HEK293 (cell line): ENCODE results near the gene ANKRD11.
A peak's percentile ranks its signal among the peaks of the same experiment; 100 is the strongest.

Experiments
- CTCF ChIP-seq: fragments of 450-650 bp; formaldehyde crosslinking; IDR thresholded peaks from 2 replicates; pipeline ENCODE4 v1.5.1; 2016; ENCODE audit warnings: missing biosample characterization, missing genetic modification characterization
- GFI1B ChIP-seq: fragments of 450-650 bp; formaldehyde crosslinking; IDR thresholded peaks from 2 replicates; pipeline ENCODE4 v1.5.1; 2016; ENCODE audit warnings: missing biosample characterization, missing genetic modification characterization
- INSM2 ChIP-seq: fragments of 450-650 bp; formaldehyde crosslinking; IDR thresholded peaks from 2 replicates; pipeline ENCODE4 v1.5.1; 2016; ENCODE audit warnings: missing biosample characterization, missing genetic modification characterization
- KLF16 ChIP-seq: fragments of 450-650 bp; formaldehyde crosslinking; IDR thresholded peaks from 2 replicates; pipeline ENCODE4 v1.5.1; 2017; ENCODE audit warnings: missing biosample characterization, missing genetic modification characterization
- KLF9 ChIP-seq: fragments of 450-650 bp; formaldehyde crosslinking; IDR thresholded peaks from 2 replicates; pipeline ENCODE4 v1.5.1; 2016; ENCODE audit warnings: missing biosample characterization, missing genetic modification characterization, low read depth
- RBAK ChIP-seq: fragments of 450-650 bp; formaldehyde crosslinking; IDR thresholded peaks from 2 replicates; pipeline ENCODE4 v1.5.1; 2016; ENCODE audit warnings: missing biosample characterization, missing genetic modification characterization
- SALL2 ChIP-seq: fragments of 450-650 bp; formaldehyde crosslinking; IDR thresholded peaks from 2 replicates; pipeline ENCODE4 v1.5.0; 2017; ENCODE audit warnings: missing biosample characterization, mild to moderate bottlenecking, missing genetic modification characterization, borderline replicate concordance
- TSHZ1 ChIP-seq: fragments of 450-650 bp; formaldehyde crosslinking; IDR thresholded peaks from 2 replicates; pipeline ENCODE4 v1.5.1; 2016; ENCODE audit warnings: missing biosample characterization, missing genetic modification characterization, borderline replicate concordance
- ZBTB17 ChIP-seq: fragments of 450-650 bp; formaldehyde crosslinking; IDR thresholded peaks from 2 replicates; pipeline ENCODE4 v1.5.1; 2016; ENCODE audit warnings: missing biosample characterization, missing genetic modification characterization
- ZBTB20 ChIP-seq: fragments of 450-650 bp; formaldehyde crosslinking; IDR thresholded peaks from 2 replicates; pipeline ENCODE4 v1.5.1; 2016; ENCODE audit warnings: missing biosample characterization, missing genetic modification characterization
- ZIC2 ChIP-seq: fragments of 450-650 bp; formaldehyde crosslinking; IDR thresholded peaks from 2 replicates; pipeline ENCODE4 v1.5.1; 2016; ENCODE audit warnings: missing biosample characterization, missing genetic modification characterization
- ZNF148 ChIP-seq: fragments of 450-650 bp; formaldehyde crosslinking; IDR thresholded peaks from 2 replicates; pipeline ENCODE4 v1.5.0; 2017; ENCODE audit warnings: missing biosample characterization, missing genetic modification characterization, borderline replicate concordance
- ZNF16 ChIP-seq: fragments of 450-650 bp; formaldehyde crosslinking; IDR thresholded peaks from 2 replicates; pipeline ENCODE4 v1.5.1; 2016; ENCODE audit warnings: low read depth, missing biosample characterization, missing genetic modification characterization
- ZNF18 ChIP-seq: fragments of 450-650 bp; formaldehyde crosslinking; IDR thresholded peaks from 2 replicates; pipeline ENCODE4 v1.5.1; 2016; ENCODE audit warnings: missing biosample characterization, missing genetic modification characterization
- ZNF184 ChIP-seq: fragments of 450-650 bp; IDR thresholded peaks from 2 replicates; pipeline ENCODE4 v1.5.1; 2018; ENCODE audit warnings: missing biosample characterization, mild to moderate bottlenecking, missing genetic modification characterization
- ZNF248 ChIP-seq: fragments of 450-650 bp; formaldehyde crosslinking; IDR thresholded peaks from 2 replicates; pipeline ENCODE4 v1.5.1; 2017; ENCODE audit warnings: missing biosample characterization, missing genetic modification characterization
- ZNF324 ChIP-seq: fragments of 450-650 bp; formaldehyde crosslinking; IDR thresholded peaks from 2 replicates; pipeline ENCODE4 v1.5.1; 2016; ENCODE audit warnings: missing biosample characterization, missing genetic modification characterization
- ZNF350 ChIP-seq: fragments of 450-650 bp; formaldehyde crosslinking; IDR thresholded peaks from 2 replicates; pipeline ENCODE4 v1.5.0; 2017; ENCODE audit warnings: missing biosample characterization, mild to moderate bottlenecking, missing genetic modification characterization
- ZNF416 ChIP-seq: fragments of 450-650 bp; formaldehyde crosslinking; IDR thresholded peaks from 2 replicates; pipeline ENCODE4 v1.5.1; 2016; ENCODE audit warnings: missing biosample characterization, missing genetic modification characterization
- ZNF514 ChIP-seq: fragments of 450-650 bp; formaldehyde crosslinking; IDR thresholded peaks from 2 replicates; pipeline ENCODE4 v1.5.1; 2016; ENCODE audit warnings: missing biosample characterization, missing genetic modification characterization
- ZNF544 ChIP-seq: fragments of 450-650 bp; formaldehyde crosslinking; IDR thresholded peaks from 2 replicates; pipeline ENCODE4 v1.5.0; 2017; ENCODE audit warnings: missing biosample characterization, missing genetic modification characterization
- ZNF555 ChIP-seq: fragments of 450-650 bp; formaldehyde crosslinking; conservative IDR thresholded peaks from 2 replicates; pipeline ENCODE4 v1.5.1; 2017; ENCODE audit warnings: missing biosample characterization, mild to moderate bottlenecking, missing genetic modification characterization, inconsistent platforms
- ZNF596 ChIP-seq: fragments of 450-650 bp; IDR thresholded peaks from 2 replicates; pipeline ENCODE4 v1.5.0; 2018; ENCODE audit warnings: missing biosample characterization, mild to moderate bottlenecking, missing genetic modification characterization, moderate library complexity
- ZNF621 ChIP-seq: fragments of 450-650 bp; formaldehyde crosslinking; IDR thresholded peaks from 2 replicates; pipeline ENCODE4 v1.5.1; 2017; ENCODE audit warnings: missing biosample characterization, missing genetic modification characterization
- ZNF624 ChIP-seq: fragments of 450-650 bp; formaldehyde crosslinking; IDR thresholded peaks from 2 replicates; pipeline ENCODE4 v1.5.1; 2017; ENCODE audit warnings: missing biosample characterization, missing genetic modification characterization
- ZNF660 ChIP-seq: fragments of 450-650 bp; IDR thresholded peaks from 2 replicates; pipeline ENCODE4 v1.5.1; 2018; ENCODE audit warnings: missing biosample characterization, mild to moderate bottlenecking, missing genetic modification characterization
- ZNF785 ChIP-seq: fragments of 450-650 bp; formaldehyde crosslinking; IDR thresholded peaks from 2 replicates; pipeline ENCODE4 v1.5.1; 2016; ENCODE audit warnings: missing biosample characterization, missing genetic modification characterization

The ANKRD11 gene

GRCh38 chr16:89343501-89344457 lies 146.6 kb downstream of the ANKRD11 start (continued):
- TF ChIP-seq INSM2 (tag by site-specific recombination) = no peak
- TF ChIP-seq GFI1B (tag by site-specific recombination) = no peak
- TF ChIP-seq ZBTB17 (tag by site-specific recombination) = peak; percentile 44
- no peak for TF ChIP-seq ZNF596 (tag by site-specific recombination)
- no peak for TF ChIP-seq ZBTB20 (tag by site-specific recombination)
- TF ChIP-seq TSHZ1 (tag by site-specific recombination) = no peak
- no peak for TF ChIP-seq ZNF555
- TF ChIP-seq ZNF624 (tag by site-specific recombination) = no peak
- peak; percentile 98 for TF ChIP-seq ZIC2
- TF ChIP-seq RBAK (tag by site-specific recombination) = no peak
- no peak for TF ChIP-seq SALL2
- no peak for TF ChIP-seq ZNF416 (tag by site-specific recombination)
- TF ChIP-seq ZNF350 = no peak
- no peak; the same call in 1 of the 2 replicates for TF ChIP-seq ZNF660 (tag by site-specific recombination)
- no peak for TF ChIP-seq ZNF514 (tag by site-specific recombination)
- TF ChIP-seq KLF16 (tag by site-specific recombination) = no peak
- TF ChIP-seq ZNF248 (tag by site-specific recombination) = no peak
- no peak for TF ChIP-seq ZNF148 (tag by site-specific recombination)
- TF ChIP-seq ZNF184 (tag by site-specific recombination) = no peak
- no peak for TF ChIP-seq ZNF18 (tag by site-specific recombination)
- no peak for TF ChIP-seq ZNF324 (tag by site-specific recombination)
- TF ChIP-seq KLF9 (tag by site-specific recombination) = peak; percentile 37; the same call in 1 of the 2 replicates
- TF ChIP-seq CTCF (tag by site-specific recombination) = no peak
- no peak for TF ChIP-seq ZNF16 (tag by site-specific recombination)
- TF ChIP-seq ZNF544 (tag by site-specific recombination) = no peak
- TF ChIP-seq ZNF785 (tag by site-specific recombination) = no peak
- TF ChIP-seq ZNF621 (tag by site-specific recombination) = no peak
